NT2/D1 (cell line): ENCODE results near the gene PASD1.

Experiments used
- DNase-seq: peaks from one replicate; pipeline ENCODE4 v3.0.0-alpha.2; 2011; ENCODE audit warnings: low read depth, low spot score
- H3K27me3 ChIP-seq: 2 replicates; pipeline ENCODE4 v1.6.0; 2011; ENCODE audit warnings: mild to moderate bottlenecking; ENCODE audit not compliant: insufficient read length, insufficient read depth
- H3K36me3 ChIP-seq: 2 replicates; pipeline ENCODE4 v1.6.1; 2011; ENCODE audit warnings: mild to moderate bottlenecking, low read length, mixed read lengths; ENCODE audit not compliant: insufficient read depth, insufficient read length
- H3K4me1 ChIP-seq: 2 replicates; pipeline ENCODE4 v1.5.1; 2011; ENCODE audit not compliant: insufficient read depth, insufficient read length
- H3K4me3 ChIP-seq: 2 replicates; pipeline ENCODE4 v1.5.1; 2011; ENCODE audit warnings: low read depth; ENCODE audit not compliant: insufficient read length
- H3K9ac ChIP-seq: 2 replicates; pipeline ENCODE4 v1.6.0; 2011; ENCODE audit warnings: low read depth; ENCODE audit not compliant: insufficient read length
- H3K9me3 ChIP-seq: 2 replicates; pipeline ENCODE4 v1.5.1; 2011; ENCODE audit warnings: mild to moderate bottlenecking, low read length; ENCODE audit not compliant: insufficient read depth
- SUZ12 ChIP-seq: IDR thresholded peaks from 2 replicates; pipeline ENCODE4 v1.6.1; 2011; ENCODE audit not compliant: insufficient read length, insufficient read depth; ENCODE audit errors: extremely low read depth
- YY1 ChIP-seq: IDR thresholded peaks from 2 replicates; pipeline ENCODE4 v1.6.1; 2011; ENCODE audit not compliant: insufficient read length, insufficient read depth
- ZNF274 ChIP-seq: IDR thresholded peaks from 2 replicates; pipeline ENCODE4 v1.6.1; 2011; ENCODE audit warnings: mild to moderate bottlenecking, low read depth, low read length

Gene PASD1

DNA sequence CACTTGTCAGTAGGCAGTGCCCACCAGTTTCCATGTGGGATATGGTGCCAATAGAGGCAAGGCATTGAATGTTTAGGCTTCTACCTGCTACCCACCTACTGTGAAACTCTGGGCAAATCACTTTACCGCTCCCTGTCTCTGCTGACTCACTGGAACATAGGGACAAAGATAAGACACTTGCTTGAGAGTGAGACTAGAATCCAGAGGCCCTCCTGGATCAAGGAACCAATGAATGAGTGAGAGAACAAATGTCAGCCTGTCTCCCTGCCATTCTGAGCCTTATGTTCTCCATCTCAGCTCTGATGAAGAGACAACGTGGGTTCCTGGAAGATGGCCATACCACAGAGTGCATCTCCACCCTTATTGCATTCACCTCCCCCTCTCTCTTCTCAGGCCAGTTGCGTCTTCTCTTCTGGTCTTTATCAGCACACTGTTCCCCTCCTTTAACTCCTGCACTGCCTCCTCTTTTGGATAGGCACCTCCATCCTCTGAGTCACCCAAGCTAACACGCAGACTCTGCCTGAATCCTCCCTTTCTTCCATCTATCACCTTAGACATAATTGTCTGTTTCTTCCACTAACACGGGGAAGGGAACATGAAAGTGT lies 116.4 kb downstream of the PASD1 start:
- H3K9me3 ChIP-seq, result no peaks in the 10 kb centered on the region
- no peak overlapping the region for H3K4me3 ChIP-seq
- no peak overlapping the region for H3K9ac ChIP-seq
- TF ChIP-seq YY1, result no peak
- no peak for TF ChIP-seq ZNF274
- TF ChIP-seq SUZ12, result no peak
- no peak for DNase-seq
- no peaks in the 10 kb centered on the region for H3K27me3 ChIP-seq
- H3K4me1 ChIP-seq, result no peaks in the 10 kb centered on the region
- H3K36me3 ChIP-seq, result no peaks in the 10 kb centered on the region

GRCh38 chrX:151680805-151681204 lies 117.3 kb downstream of the PASD1 start:
- H3K27me3 ChIP-seq, result no peaks in the 10 kb centered on the region
- H3K4me1 ChIP-seq, result no peaks in the 10 kb centered on the region
- H3K36me3 ChIP-seq, result no peaks in the 10 kb centered on the region
- H3K9ac ChIP-seq, result no peak overlapping the region
- no peaks in the 10 kb centered on the region for H3K9me3 ChIP-seq
- DNase-seq, result peak; percentile 43
- TF ChIP-seq SUZ12 (no peak), YY1 (no peak), ZNF274 (no peak)
- H3K4me3 ChIP-seq, result no peak overlapping the region

DNA sequence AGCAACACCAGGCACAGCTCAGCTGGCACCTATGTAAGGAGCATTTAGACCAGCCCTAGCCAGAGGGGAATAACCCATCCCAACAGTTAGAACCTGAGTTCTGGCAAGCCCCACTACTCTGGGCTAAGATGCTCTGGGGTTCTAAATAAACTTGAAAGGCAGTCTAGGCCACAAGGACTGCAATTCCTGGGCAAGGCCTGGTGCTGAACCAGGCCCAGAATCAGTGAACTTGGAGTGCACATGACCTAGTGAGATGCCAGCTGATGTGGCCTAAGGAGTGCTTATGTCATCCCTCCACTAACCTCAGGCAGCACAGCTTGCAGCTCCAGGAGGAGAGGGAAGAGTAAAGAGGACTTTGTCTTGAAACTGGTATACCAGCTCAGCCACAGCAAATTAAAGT lies 124.2 kb downstream of the PASD1 start:
- TF ChIP-seq SUZ12 (no peak), ZNF274 (no peak)
- no peaks in the 10 kb centered on the region for H3K27me3 ChIP-seq
- no peaks in the 10 kb centered on the region for H3K36me3 ChIP-seq
- no peaks in the 10 kb centered on the region for H3K4me1 ChIP-seq
- H3K9ac ChIP-seq, result no peak overlapping the region
- no peak for DNase-seq
- no peaks in the 10 kb centered on the region for H3K9me3 ChIP-seq
- H3K4me3 ChIP-seq, result no peak overlapping the region

DNA sequence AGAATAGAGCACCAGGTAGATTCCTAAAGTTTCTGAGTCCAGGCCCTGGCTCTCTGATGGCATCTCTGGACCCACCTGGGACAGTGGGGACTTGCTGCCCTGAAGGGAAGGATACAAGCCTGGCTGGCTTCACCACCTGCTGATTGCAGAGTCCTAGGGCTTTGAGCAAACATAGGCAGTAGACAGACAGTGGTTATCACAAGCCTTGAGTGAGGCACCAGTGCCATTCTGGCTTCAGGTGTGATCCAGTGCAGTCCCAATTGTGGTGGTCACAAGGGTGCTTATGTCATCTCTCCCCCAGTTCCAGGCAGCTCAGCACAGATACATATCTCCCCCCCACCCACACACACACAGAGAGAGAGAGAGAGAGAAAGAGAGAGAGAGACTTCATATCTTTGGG lies 125.2 kb downstream of the PASD1 start:
- DNase-seq, result no peak
- Histone ChIP-seq H3K9ac (no peak overlapping the region), H3K9me3 (no peaks in the 10 kb centered on the region), H3K36me3 (no peaks in the 10 kb centered on the region), H3K27me3 (no peaks in the 10 kb centered on the region), H3K4me1 (no peaks in the 10 kb centered on the region), H3K4me3 (no peak overlapping the region)
- no peak for TF ChIP-seq SUZ12
- TF ChIP-seq YY1, result no peak
- no peak for TF ChIP-seq ZNF274

DNA sequence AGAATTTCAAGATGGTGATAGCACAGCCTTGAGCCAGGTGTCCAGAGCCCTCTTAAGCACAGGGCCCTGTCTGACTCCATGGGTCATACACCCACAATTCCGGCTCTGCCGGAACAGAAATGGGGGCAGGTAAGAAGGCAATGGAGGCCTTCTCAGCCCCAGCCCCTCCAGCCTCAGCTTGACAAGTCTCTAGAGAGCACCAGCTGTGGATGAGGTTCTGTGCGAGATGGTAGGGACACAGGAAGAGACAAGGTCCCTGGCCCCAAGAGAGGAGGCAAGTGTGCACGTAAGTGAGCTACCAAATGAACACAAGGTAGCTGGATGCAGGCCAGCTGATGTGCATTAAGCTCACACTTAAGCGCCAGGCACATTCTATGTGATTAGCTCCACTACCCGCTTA lies 129.3 kb downstream of the PASD1 start:
- H3K9ac ChIP-seq, result no peak overlapping the region
- H3K36me3 ChIP-seq, result no peaks in the 10 kb centered on the region
- H3K27me3 ChIP-seq, result no peaks in the 10 kb centered on the region
- TF ChIP-seq YY1 (no peak), ZNF274 (no peak), SUZ12 (no peak)
- H3K4me3 ChIP-seq, result no peak overlapping the region
- DNase-seq, result no peak
- no peaks in the 10 kb centered on the region for H3K9me3 ChIP-seq
- no peaks in the 10 kb centered on the region for H3K4me1 ChIP-seq

GRCh38 chrX:151694121-151694520 lies 130.6 kb downstream of the PASD1 start:
- no peak for TF ChIP-seq SUZ12
- no peak for TF ChIP-seq YY1
- H3K27me3 ChIP-seq, result no peaks in the 10 kb centered on the region
- no peak overlapping the region for H3K9ac ChIP-seq
- no peak overlapping the region for H3K4me3 ChIP-seq
- H3K4me1 ChIP-seq, result no peaks in the 10 kb centered on the region
- H3K36me3 ChIP-seq, result no peaks in the 10 kb centered on the region
- no peaks in the 10 kb centered on the region for H3K9me3 ChIP-seq
- DNase-seq, result no peak

- TF ChIP-seq YY1 (no peak), ZNF274 (no peak), SUZ12 (no peak)
- no peak for DNase-seq
- Histone ChIP-seq H3K4me3 (peak within 1 kb of the TSS; percentile 15), H3K9ac (no peak within 1 kb of the TSS), H3K27me3 (no peaks in the 10 kb centered on the region), H3K4me1 (no peaks in the 10 kb centered on the region), H3K9me3 (no peaks in the 10 kb centered on the region), H3K36me3 (no peaks in the 10 kb centered on the region)
Observed at GRCh38 chrX:151694661-151695582, 131.4 kb downstream of the PASD1 start, which contains the start of gene PRRG3. PRRG3 (plus strand) TSS chrX:151695458; CDS start chrX:151698815, 3,357 bp downstream.
